Colonic mucosa (tissue), 4 donors: ENCODE results near the gene TMCC3. TPM values are rescaled to one million over a fixed set of nuclear protein-coding genes. Genes with fewer than 3 reads are reported as not detected.

Source experiments
- DNase-seq: peaks from one replicate; pipeline ENCODE4 v3.0.0-alpha.2; 2020
- H3K27ac ChIP-seq: fragments of 200-600 bp; one replicate; pipeline ENCODE4 v1.8.0; 2021
- H3K27me3 ChIP-seq: fragments of 200-600 bp; one replicate; pipeline ENCODE4 v1.8.0; 2021
- H3K36me3 ChIP-seq: fragments of 200-600 bp; one replicate; pipeline ENCODE4 v1.8.0; 2021
- H3K4me1 ChIP-seq: fragments of 200-600 bp; one replicate; pipeline ENCODE4 v1.8.0; 2021; ENCODE audit warnings: mild to moderate bottlenecking
- H3K4me3 ChIP-seq: fragments of 200-600 bp; one replicate; pipeline ENCODE4 v1.8.0; 2021
- H3K9ac ChIP-seq, 2 donors: one replicate each; pipeline ENCODE4 v1.7.0; 2013; ENCODE audit warnings: control low read depth in 2 of 2, low read depth in 2 of 2, low read length in 2 of 2
- H3K9me3 ChIP-seq: fragments of 200-600 bp; one replicate; pipeline ENCODE4 v1.8.0; 2021
- CTCF ChIP-seq: fragments of 200-600 bp; IDR thresholded peaks from one replicate; pipeline ENCODE4 v1.8.0; 2022; ENCODE audit warnings: antibody characterized with exemption, mild to moderate bottlenecking
- intact Hi-C: fragments of 100-400 bp; cut with DNase I; formaldehyde crosslinking; loops from one replicate; pipeline ENCODE4 v1.14.1; 2022
- total RNA-seq, 2 donors: library from RNA; stranded (reverse); fragmentation: NEBNext Ultra II Directional in 1 of 2; extraction: Animal tissue kit (Norgen Biotek cat#: 25700) in 1 of 2; gene quantifications; one replicate each; pipeline ENCODE4 v1.2.1, GENCODE V29; 2021
- donor health status: healthy.
- donor health status: DM: no; HTN: no; CAD: no.
- donor health status: DM: no; HTN: no; CAD: no.

TMCC3 gene
- total RNA-seq, 2 donors from 2014 or later: 21.4 to 77.4 TPM

GRCh38 chr12:94575645-94576403 lies 74.5 kb downstream of the TMCC3 start:
- Histone ChIP-seq H3K36me3 (no peaks in the 10 kb centered on the region), H3K27me3 (no peaks in the 10 kb centered on the region), H3K9ac (no peak overlapping the region), H3K27ac (no peak overlapping the region), H3K4me3 (no peak overlapping the region), H3K4me1 (no peaks in the 10 kb centered on the region), H3K9me3 (no peaks in the 10 kb centered on the region)
- DNase-seq: no peak
- intact Hi-C loops: no loop called here
- no peak for TF ChIP-seq CTCF

- H3K27me3 ChIP-seq: no peaks in the 10 kb centered on the region
- intact Hi-C loops: no loop called here
- H3K9ac ChIP-seq: no peak overlapping the region
- no peaks in the 10 kb centered on the region for H3K9me3 ChIP-seq
- no peak overlapping the region for H3K4me3 ChIP-seq
- H3K36me3 ChIP-seq: no peaks in the 10 kb centered on the region
- no peaks in the 10 kb centered on the region for H3K4me1 ChIP-seq
- H3K27ac ChIP-seq: no peak overlapping the region
- no peak for DNase-seq
- no peak for TF ChIP-seq CTCF
These were observed 75.3 kb downstream of the TMCC3 start for GRCh38 chr12:94575024-94575423.

GRCh38 chr12:94571556-94571955 lies 78.8 kb downstream of the TMCC3 start:
- Histone ChIP-seq H3K36me3 (no peaks in the 10 kb centered on the region), H3K27ac (no peak overlapping the region), H3K9me3 (no peaks in the 10 kb centered on the region), H3K27me3 (no peaks in the 10 kb centered on the region), H3K9ac (no peak overlapping the region), H3K4me1 (no peaks in the 10 kb centered on the region), H3K4me3 (no peak overlapping the region)
- peak; percentile 91 for DNase-seq
- TF ChIP-seq CTCF: no peak
- intact Hi-C loops: no loop called here

GRCh38 chr12:94570161-94570560 lies 80.2 kb downstream of the TMCC3 start:
- H3K4me1 ChIP-seq: no peaks in the 10 kb centered on the region
- H3K9ac ChIP-seq: no peak overlapping the region
- TF ChIP-seq CTCF: no peak
- no peak overlapping the region for H3K4me3 ChIP-seq
- H3K36me3 ChIP-seq: no peaks in the 10 kb centered on the region
- intact Hi-C loops: no loop called here
- no peak for DNase-seq
- H3K27ac ChIP-seq: no peak overlapping the region
- no peaks in the 10 kb centered on the region for H3K27me3 ChIP-seq
- H3K9me3 ChIP-seq: no peaks in the 10 kb centered on the region

- no peaks in the 10 kb centered on the region for H3K27me3 ChIP-seq
- intact Hi-C loops: no loop called here
- no peak for DNase-seq
These were observed 82.6 kb downstream of the TMCC3 start for GRCh38 chr12:94567761-94568160.

More at GRCh38 chr12:94567761-94568160, 82.6 kb downstream of the TMCC3 start:
- H3K4me3 ChIP-seq: no peak overlapping the region
- no peak overlapping the region for H3K9ac ChIP-seq
- H3K27ac ChIP-seq: no peak overlapping the region
- TF ChIP-seq CTCF: no peak
- no peaks in the 10 kb centered on the region for H3K36me3 ChIP-seq
- no peaks in the 10 kb centered on the region for H3K9me3 ChIP-seq
- no peaks in the 10 kb centered on the region for H3K4me1 ChIP-seq
